NCI-H2107 treated with DMSO at 0.1 percent for 48 hours (cell line): ENCODE data around the gene BBS9.
A peak's percentile ranks its signal among the peaks of the same experiment; 100 is the strongest.
"Not testable (repeated sequence)": the region's sequence is repeated elsewhere in the genome, so short reads cannot be mapped to it uniquely, and the experiment has no call there.

Experiments used
- DNase-seq: peaks from one replicate; lab custom pipeline; 2025; ENCODE audit not compliant: unreplicated experiment; lab: John Stamatoyannopoulos, UW

BBS9 gene

GRCh38 chr7:33485747-33486493, 356.6 kb downstream of the BBS9 start:
- DNase-seq = no peak

- no peak for DNase-seq
Observed at GRCh38 chr7:33486633-33487032, 357.3 kb downstream of the BBS9 start.

DNA sequence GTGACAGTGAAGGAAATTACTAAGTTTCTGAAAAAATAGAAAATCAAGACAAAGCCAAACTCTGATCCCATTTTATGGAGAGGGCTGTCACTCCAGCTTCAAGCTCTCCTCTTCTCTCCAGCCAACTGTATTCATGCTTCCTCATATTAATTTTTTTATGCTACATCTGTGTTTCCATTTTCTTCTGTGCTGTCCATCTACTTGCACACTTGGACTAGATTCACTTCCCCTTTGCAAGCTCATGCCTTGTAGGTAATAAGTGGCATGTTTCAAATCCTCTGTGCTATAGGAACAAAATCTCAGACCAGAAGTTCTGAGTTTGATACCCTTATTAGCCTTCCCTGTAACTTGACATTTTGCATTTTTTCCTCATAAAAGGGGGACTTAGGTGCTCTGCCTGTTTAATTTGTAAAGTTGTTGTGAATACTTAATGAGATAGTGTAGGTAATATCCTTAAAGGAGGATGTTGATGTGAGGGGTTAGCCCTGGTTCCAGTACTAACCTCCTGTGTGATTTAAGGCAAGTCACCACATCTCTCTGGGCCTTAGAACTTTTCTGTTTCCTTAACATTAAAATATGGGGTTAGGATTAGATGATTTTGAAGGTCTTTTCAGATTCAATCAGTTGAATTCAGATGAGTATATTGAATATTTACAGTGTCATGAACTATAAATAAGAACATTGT, 358.8 kb downstream of the BBS9 start:
- no peak for DNase-seq

GRCh38 chr7:33494474-33494873, 365.1 kb downstream of the BBS9 start:
- DNase-seq = no peak

- DNase-seq = no peak
Observed at GRCh38 chr7:33495207-33495606, 365.8 kb downstream of the BBS9 start.

- DNase-seq = no peak
Observed at GRCh38 chr7:33497051-33497450, 367.7 kb downstream of the BBS9 start.

DNA sequence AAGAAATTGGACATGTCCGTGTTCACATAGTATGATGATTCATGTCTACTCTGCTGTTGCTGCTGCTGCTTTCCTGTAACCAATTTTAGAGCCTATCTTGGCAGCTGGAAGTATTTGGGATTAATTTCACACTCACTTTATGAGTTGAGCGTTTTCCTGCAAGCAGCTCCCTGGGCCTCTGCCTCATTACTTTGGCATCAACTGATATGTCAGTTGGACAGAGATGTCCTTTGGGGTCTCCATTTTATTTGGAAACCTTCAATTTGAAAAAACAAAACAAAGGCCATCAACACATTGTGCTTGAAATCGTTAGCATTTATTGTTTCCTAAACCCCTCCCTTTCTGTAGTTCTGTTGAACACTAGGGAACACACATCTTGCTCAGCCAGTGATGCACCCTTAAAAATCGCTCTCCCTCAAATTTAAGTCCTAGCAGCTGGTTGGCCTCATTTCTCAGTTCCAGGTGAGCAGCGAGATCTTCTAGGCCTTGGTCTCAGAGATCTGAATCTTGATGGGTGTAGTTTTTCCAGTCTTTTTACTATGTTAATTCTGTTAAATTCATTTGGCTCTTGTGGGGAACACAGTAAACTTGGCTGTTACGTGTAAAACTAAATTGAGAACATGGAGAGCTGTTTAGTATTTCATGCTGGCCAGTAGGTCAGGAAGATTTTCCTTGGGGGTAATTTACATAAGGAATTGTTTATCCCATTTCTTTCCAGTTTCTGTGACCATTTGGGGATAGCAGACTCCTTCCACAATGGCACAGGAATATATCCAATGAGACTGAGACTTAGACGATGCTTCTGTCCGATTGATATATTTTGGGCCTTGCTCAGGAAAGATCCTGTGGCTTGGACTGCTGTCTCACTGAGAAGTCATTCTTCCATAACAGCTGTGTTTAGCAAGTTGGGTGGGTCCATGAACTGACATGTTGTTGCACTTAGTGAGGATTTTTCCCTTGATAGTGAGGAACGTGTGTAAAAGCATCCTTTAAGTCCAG, 371.6 kb downstream of the BBS9 start:
- DNase-seq = no peak

DNA sequence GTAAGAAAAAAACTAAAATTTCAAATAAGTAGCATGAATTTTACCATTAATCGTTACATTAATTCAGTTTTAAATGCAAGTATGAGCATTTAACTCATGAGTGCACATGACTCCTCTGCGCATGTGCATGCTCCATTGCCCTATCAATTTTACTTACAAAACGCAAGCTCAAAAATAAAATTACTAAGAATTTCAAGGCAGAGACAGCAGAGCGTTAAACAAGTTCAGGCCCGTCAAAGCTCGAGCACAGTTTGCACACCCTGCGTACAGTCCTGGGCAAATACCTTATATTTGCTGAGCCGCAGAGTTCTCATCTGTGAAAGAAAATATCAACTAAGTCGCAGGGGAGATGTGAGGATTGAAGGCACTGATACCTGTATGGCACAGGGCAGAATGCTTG, 373.6 kb downstream of the BBS9 start:
- DNase-seq = no peak

DNA sequence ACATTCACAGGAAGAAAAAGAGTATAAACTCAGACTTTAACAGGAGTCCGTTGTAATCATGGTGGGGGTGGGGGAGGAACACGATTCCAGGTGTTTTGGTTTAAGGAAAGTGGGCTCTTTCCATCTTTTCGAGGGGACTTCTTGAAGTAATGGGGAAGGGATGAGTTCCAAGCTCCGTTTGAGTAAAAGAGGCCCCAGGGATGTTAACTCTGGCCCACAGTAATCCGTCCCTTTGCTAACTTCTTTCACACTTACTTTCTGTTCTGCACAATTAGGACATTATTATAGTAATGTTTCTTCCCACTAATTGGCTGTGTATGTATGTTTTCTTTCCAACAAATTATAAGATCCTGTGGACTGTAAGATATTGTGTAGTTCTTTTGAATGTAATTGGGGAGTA, 374.4 kb downstream of the BBS9 start:
- no peak for DNase-seq

DNA sequence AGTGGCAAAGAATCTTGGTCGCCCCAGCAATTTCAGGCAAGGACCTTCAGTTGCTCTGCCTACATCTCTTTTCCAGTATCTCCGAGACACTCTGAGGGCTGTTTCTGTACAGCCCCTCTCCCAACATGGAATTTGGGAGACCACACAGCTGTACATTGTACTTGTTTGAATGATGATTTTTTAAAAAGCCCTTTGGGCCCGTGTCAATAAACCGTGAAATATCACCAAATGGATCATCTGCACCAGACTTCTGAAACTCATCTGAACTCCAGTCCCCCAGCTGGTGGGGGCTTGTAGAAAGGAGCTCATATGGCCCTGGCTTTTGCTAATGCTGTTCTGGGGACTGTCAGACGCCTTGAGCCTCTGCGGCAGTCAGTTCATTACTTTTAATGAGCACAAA, 374.9 kb downstream of the BBS9 start:
- no peak for DNase-seq

DNA sequence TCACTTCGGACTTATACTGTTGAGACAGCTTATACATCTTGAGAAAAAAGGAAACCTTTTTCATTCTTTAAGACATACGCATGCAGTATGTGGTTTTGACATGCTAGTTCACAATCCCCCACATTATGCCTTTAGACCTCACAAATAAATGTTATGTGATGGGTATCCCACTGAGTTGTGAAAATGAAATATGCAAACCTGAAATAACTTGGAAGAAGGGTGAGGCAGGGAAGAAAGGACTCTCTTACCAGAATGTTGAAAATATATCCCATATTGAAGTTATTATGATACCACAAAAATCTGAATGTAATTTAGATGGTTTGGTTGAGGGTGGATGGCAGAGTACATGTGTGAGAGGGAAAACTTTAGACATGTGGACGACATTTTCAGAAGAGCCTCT, 379.8 kb downstream of the BBS9 start:
- no peak for DNase-seq

- DNase-seq = no peak
Observed at GRCh38 chr7:33511778-33512177, 382.4 kb downstream of the BBS9 start.

GRCh38 chr7:33516568-33516967, 387.2 kb downstream of the BBS9 start:
- DNase-seq = no peak

DNA sequence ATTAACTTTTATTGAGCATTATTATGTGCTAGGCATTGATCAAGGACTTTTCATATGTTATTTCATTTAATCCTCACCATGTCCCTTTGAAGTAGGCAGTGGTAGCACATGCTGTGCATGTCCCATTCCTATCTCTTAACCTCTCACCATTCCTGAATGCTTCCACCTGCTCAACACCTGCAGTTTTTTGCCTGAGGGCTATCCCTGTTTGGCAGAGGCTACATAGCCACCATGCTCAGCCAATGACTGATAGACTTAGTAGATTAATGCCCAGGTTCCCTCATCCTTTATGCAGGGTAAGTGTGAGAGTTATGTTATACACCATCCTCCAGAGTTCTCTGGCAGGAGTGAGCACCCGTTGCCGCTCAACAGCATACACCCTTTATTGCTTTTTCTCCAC, 387.8 kb downstream of the BBS9 start:
- peak; percentile 33 for DNase-seq

DNA sequence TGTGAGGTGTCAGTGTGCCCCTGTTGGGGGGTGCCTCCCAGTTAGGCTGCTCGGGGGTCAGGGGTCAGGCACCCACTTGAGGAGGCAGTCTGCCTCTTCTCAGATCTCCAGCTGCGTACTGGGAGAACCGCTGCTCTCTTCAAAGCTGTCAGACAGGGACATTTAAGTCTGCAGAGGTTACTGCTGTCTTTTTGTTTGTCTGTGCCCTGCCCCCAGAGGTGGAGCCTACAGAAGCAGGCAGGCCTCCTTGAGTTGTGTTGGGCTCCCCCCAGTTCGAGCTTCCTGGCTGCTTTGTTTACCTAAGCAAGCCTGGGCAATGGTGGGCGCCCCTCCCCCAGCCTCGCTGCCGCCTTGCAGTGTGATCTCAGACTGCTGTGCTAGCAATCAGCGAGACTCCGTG, 397.6 kb downstream of the BBS9 start:
- DNase-seq = not testable (repeated sequence)

DNA sequence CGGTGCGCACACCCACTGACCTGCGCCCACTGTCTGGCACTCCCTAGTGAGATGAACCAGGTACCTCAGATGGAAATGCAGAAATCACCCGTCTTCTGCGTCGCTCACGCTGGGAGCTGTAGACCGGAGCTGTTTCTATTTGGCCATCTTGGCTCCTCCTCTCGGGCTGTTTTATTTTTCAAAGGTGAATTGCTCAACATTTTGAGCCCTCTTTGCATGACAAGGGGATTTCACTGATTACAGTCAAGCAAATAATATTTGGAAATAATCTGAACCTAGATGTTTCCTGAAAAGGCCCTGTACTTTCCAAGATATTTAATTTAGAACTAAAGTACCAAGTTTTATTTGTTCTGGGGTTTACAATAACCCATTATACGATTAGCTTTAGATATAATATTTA, 398.2 kb downstream of the BBS9 start:
- DNase-seq = not testable (repeated sequence)

- no peak for DNase-seq
Observed at GRCh38 chr7:33529070-33529469, 399.7 kb downstream of the BBS9 start.

DNA sequence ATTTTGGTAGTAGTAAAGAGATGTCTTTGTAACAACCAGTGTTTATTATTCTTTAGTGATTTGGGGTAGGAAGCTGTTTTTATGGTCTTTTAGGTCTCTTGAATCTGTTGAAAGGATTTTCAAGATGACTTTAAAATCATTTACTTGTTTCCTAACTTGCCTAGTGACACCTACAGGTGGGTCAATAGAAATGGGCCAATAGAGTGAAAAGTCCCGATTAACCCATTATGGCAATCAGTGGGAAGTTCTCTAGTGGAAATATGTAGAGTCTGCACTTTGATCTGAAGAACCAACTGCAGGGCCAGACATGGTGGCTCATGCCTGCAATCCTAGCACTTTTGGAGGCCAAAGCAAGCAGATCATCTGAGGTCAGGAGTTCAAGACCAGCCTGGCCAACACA, 401.3 kb downstream of the BBS9 start:
- DNase-seq = no peak

- DNase-seq = no peak
Observed at GRCh38 chr7:33531888-33532287, 402.5 kb downstream of the BBS9 start.

- DNase-seq = no peak
Observed at GRCh38 chr7:33534833-33535232, 405.5 kb downstream of the BBS9 start.

- DNase-seq = no peak
Observed at GRCh38 chr7:33535989-33536388, 406.6 kb downstream of the BBS9 start.
